Measurements from ENCODE around the gene PSMB5.

The PSMB5 gene

GRCh38 chr14:23023795-23024152 is 10.9 kb downstream of the PSMB5 start:
- DNase-seq (ENCODE audit: low read depth), result no peak
- TF ChIP-seq, protein P1, sequence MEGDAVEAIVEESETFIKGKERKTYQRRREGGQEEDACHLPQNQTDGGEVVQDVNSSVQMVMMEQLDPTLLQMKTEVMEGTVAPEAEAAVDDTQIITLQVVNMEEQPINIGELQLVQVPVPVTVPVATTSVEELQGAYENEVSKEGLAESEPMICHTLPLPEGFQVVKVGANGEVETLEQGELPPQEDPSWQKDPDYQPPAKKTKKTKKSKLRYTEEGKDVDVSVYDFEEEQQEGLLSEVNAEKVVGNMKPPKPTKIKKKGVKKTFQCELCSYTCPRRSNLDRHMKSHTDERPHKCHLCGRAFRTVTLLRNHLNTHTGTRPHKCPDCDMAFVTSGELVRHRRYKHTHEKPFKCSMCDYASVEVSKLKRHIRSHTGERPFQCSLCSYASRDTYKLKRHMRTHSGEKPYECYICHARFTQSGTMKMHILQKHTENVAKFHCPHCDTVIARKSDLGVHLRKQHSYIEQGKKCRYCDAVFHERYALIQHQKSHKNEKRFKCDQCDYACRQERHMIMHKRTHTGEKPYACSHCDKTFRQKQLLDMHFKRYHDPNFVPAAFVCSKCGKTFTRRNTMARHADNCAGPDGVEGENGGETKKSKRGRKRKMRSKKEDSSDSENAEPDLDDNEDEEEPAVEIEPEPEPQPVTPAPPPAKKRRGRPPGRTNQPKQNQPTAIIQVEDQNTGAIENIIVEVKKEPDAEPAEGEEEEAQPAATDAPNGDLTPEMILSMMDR (conservative IDR thresholded peaks at IDR 0.05; ENCODE audit: low read depth, low read length), result no peak

GRCh38 chr14:23023022-23023794 is 11.5 kb downstream of the PSMB5 start:
- no peak for DNase-seq (ENCODE audit: low read depth)
- TF ChIP-seq, protein P1 (conservative IDR thresholded peaks at IDR 0.05; ENCODE audit: low read depth, low read length), result no peak
- no peak overlapping the region for H3K4me3 ChIP-seq (ENCODE audit: low read depth, low read length)

More at GRCh38 chr14:23023795-23024152, 10.9 kb downstream of the PSMB5 start:
- no peak overlapping the region for H3K4me3 ChIP-seq (ENCODE audit: low read depth, low read length)

GRCh38 chr14:23021889-23022442 is 12.7 kb downstream of the PSMB5 start:
- H3K4me3 ChIP-seq (ENCODE audit: low read depth, low read length), result no peak overlapping the region
- TF ChIP-seq, protein P1 (conservative IDR thresholded peaks at IDR 0.05; ENCODE audit: low read depth, low read length), result no peak
- no peak for DNase-seq (ENCODE audit: low read depth)

- no peak overlapping the region for H3K4me3 ChIP-seq (ENCODE audit: low read depth, low read length)
- TF ChIP-seq, protein P1 (conservative IDR thresholded peaks at IDR 0.05; ENCODE audit: low read depth, low read length), result no peak
- DNase-seq (ENCODE audit: low read depth), result no peak
Measured at GRCh38 chr14:23021434-23021833, 13.3 kb downstream of the PSMB5 start.

DNA sequence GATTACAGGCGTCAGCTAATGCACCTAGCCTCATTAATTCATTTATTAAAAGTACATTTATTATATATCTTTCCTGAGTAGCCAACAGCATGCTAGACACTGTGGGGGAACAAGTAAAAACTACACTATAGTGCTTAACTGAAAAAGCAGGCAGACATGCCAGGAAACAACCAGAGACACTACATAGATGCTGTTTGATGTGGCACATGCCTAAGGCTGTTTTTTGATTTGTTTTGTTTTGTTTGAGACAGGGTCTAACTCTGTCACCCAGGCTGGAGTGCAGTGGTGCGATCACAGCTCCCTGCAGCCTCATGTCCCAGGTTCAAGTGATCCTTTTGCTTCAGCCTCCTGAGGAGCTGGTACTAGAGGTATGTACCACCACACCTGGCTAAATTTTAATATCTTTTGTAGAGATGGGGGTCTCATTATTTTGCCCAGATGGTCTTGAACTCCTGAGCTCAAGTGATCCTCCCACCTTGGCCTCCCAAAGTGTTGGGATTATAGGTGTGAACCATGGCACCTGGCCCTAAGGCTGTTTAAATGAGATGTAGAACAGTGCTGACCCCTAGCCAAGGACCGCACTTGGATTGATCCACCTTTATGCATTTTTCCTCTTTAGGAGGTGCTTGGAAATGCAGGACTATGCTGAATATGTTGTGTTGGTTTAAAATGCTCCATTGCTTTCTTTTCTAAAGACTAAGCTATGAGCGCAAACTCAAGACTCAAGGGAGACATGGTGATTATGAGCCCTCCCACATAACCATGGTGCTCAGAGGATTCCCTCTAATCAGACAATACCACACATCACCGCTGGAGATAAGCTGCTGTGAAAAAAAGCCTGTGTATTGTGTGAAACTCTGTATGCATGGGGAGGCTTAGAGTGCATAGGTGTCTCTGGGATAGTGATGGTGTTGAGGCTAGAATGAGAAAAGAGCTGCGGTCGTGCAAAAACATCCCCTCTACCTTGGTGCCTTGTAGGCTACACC is 14.3 kb downstream of the PSMB5 start:
- no peak overlapping the region for H3K4me3 ChIP-seq (ENCODE audit: low read depth, low read length)
- TF ChIP-seq, protein P1 (conservative IDR thresholded peaks at IDR 0.05; ENCODE audit: low read depth, low read length), result no peak
- no peak for DNase-seq (ENCODE audit: low read depth)

- TF ChIP-seq, protein P1 (conservative IDR thresholded peaks at IDR 0.05; ENCODE audit: low read depth, low read length), result no peak
- no peak for DNase-seq (ENCODE audit: low read depth)
- H3K4me3 ChIP-seq (ENCODE audit: low read depth, low read length), result no peak overlapping the region
Measured at GRCh38 chr14:23018107-23018506, 16.6 kb downstream of the PSMB5 start.
